Subcutaneous abdominal adipose tissue (tissue), 5 donors: Measurements from ENCODE around the gene PFKP.

Source experiments
- H3K27ac ChIP-seq: one replicate; pipeline ENCODE4 v1.7.0; 2013; ENCODE audit warnings: low read depth, mild to moderate bottlenecking, inconsistent platforms, low read length, moderate library complexity
- H3K27me3 ChIP-seq, 5 donors: one replicate each; pipeline ENCODE4 v1.7.0; 2013; ENCODE audit warnings: low read length in 5 of 5, inconsistent platforms in 1 of 5; ENCODE audit not compliant: control insufficient read depth in 5 of 5, insufficient read depth in 4 of 5
- H3K36me3 ChIP-seq, 5 donors: one replicate each; pipeline ENCODE4 v1.7.0; 2013; ENCODE audit warnings: low read length in 5 of 5; ENCODE audit not compliant: control insufficient read depth in 5 of 5, insufficient read depth in 5 of 5
- H3K4me1 ChIP-seq, 5 donors: one replicate each; pipeline ENCODE4 v1.7.0; 2013; ENCODE audit warnings: low read length in 5 of 5, mild to moderate bottlenecking in 3 of 5, moderate library complexity in 1 of 5; ENCODE audit not compliant: control insufficient read depth in 5 of 5, insufficient read depth in 5 of 5
- H3K4me3 ChIP-seq, 5 donors: one replicate each; pipeline ENCODE4 v1.7.0; 2013; ENCODE audit warnings: low read length in 5 of 5, low read depth in 1 of 5
- H3K9ac ChIP-seq, 5 donors: one replicate each; pipeline ENCODE4 v1.7.0; 2013; ENCODE audit warnings: low read length in 5 of 5, mild to moderate bottlenecking in 4 of 5, moderate library complexity in 3 of 5
- H3K9me3 ChIP-seq, 5 donors: one replicate each; pipeline ENCODE4 v1.7.0; 2013; ENCODE audit warnings: low read length in 5 of 5; ENCODE audit not compliant: control insufficient read depth in 5 of 5
- donor health status: healthy.
- donor health status: healthy.
- donor health status: healthy.
- donor health status: healthy.
- donor health status: healthy.

Gene PFKP

DNA sequence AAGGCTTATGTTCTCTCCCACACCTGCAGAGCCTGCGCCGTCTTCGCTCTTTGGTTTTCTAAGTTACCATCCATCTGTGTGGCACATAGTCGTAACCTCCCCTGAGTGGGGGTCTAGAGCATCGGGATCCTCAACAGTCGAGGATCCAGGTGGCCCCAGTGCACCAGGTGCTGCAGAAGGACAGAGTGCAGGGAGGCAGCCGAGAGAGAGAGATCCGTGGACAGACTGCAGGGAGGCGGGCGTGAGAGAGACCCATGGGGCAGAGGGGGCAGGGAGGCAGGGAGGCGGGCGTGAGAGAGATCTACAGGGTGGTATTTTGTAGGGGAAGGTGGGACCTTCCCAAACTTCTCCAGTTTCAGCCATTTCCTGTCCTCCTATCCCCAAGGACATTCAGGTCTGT, 42.3 kb downstream of the PFKP start:
- H3K4me3 ChIP-seq, result no peak overlapping the region
- no peaks in the 10 kb centered on the region for H3K9me3 ChIP-seq
- peaks cover 0 to 65% (median 43%) of the 10 kb centered on the region in 5 donors for H3K36me3 ChIP-seq
- peaks cover 6 to 30% (median 14%) of the 10 kb centered on the region in 5 donors for H3K4me1 ChIP-seq
- peaks cover 0 to 3% (median 0%) of the 10 kb centered on the region in 5 donors for H3K27me3 ChIP-seq
- no peak overlapping the region for H3K27ac ChIP-seq
- no peak overlapping the region for H3K9ac ChIP-seq

DNA sequence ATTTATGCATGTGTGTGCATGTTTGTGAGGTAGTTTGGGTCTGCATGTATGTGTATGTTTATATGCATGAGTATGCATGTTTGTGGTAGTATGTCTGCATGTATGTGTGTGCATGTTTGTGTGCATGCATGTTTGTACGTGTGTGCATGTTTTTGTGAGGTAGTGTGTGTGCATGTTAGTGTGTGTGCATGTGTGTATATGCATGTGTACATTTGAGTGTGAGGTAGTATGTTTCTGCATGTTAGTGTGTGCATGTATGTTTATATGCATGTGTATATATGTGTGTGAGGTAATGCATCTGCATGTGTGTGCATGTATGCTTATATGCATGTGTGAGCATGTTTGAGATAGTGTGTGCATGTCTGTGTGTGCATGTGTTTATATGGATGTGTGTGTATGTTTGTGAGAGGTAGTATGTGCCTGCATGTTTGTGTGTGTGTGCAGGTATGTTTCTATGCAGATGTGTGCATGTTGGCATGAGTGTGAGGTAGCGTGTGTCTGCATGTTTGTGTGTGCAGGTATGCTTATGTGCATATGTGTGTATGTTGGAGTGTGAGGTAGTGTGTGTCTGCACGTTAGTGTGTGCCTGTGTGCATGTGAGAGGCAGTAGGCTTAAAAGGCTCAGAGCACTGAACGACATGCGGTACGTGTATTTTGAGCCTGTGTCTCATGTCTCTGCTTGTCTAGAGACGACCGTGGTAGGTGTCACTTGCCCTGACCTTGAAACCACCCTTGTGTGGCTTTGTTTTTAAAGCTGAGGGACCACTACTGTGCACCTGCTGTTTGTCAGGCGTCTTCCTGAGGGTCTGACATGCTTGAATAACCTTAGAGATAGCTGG, 43.7 kb downstream of the PFKP start:
- H3K9ac ChIP-seq, result no peak overlapping the region
- no peak overlapping the region for H3K4me3 ChIP-seq
- peaks cover 0 to 3% (median 0%) of the 10 kb centered on the region in 5 donors for H3K27me3 ChIP-seq
- H3K9me3 ChIP-seq, result no peaks in the 10 kb centered on the region
- peaks cover 0 to 63% (median 40%) of the 10 kb centered on the region in 5 donors for H3K36me3 ChIP-seq
- peaks cover 6 to 27% (median 14%) of the 10 kb centered on the region in 5 donors for H3K4me1 ChIP-seq
- no peak overlapping the region for H3K27ac ChIP-seq

DNA sequence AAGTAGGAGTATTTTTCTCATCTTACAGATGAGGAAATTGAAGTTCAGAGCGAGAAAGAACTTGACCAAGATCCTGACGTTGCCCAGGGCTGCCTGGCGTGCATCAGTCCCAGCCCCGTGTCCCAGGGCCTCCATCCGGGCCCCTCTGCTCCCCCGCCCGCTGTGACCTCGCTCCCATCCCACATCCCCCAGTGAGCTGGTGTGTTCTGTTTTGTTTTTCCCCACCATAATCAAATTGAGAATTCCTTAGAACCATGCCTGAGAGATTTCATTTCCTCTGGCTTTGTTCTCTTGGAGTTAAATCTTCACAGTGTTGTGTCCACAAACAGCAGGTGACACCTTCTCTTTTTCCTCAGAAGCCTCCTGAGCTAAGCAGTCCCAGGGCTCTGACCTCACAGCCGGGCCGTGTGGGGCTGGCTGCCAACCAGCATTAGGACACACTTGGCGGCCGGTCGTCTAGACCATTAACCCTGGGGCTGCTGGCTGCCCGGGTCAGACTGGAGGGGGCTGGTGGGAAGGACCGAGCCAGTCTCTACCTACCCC, 44.3 kb downstream of the PFKP start:
- H3K36me3 ChIP-seq, result peaks cover 0 to 70% (median 44%) of the 10 kb centered on the region in 5 donors
- no peak overlapping the region for H3K27ac ChIP-seq
- no peak overlapping the region for H3K4me3 ChIP-seq
- peaks cover 0 to 3% (median 0%) of the 10 kb centered on the region in 5 donors for H3K27me3 ChIP-seq
- H3K9me3 ChIP-seq, result no peaks in the 10 kb centered on the region
- H3K4me1 ChIP-seq, result peaks cover 6 to 27% (median 14%) of the 10 kb centered on the region in 5 donors
- no peak overlapping the region for H3K9ac ChIP-seq

DNA sequence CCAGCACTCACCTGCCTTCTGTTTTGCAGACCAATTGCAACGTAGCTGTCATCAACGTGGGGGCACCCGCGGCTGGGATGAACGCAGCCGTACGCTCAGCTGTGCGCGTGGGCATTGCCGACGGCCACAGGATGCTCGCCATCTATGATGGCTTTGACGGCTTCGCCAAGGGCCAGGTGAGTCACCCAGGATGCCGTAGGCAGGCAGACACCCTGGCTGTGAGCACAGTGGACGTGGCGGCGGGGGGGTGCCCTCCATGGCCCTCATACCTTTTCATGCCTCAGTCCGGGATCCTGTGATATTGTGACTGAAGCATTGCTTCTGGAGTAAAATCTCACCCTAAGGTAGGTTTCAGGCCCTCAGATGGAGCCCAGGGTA, 46.0 kb downstream of the PFKP start:
- no peaks in the 10 kb centered on the region for H3K9me3 ChIP-seq
- H3K9ac ChIP-seq, result no peak overlapping the region
- peaks cover 0 to 16% (median 9%) of the 10 kb centered on the region in 5 donors for H3K4me1 ChIP-seq
- peaks cover 0 to 4% (median 0%) of the 10 kb centered on the region in 5 donors for H3K27me3 ChIP-seq
- H3K27ac ChIP-seq, result no peak overlapping the region
- H3K36me3 ChIP-seq, result peaks cover 0 to 75% (median 45%) of the 10 kb centered on the region in 5 donors
- H3K4me3 ChIP-seq, result no peak overlapping the region

DNA sequence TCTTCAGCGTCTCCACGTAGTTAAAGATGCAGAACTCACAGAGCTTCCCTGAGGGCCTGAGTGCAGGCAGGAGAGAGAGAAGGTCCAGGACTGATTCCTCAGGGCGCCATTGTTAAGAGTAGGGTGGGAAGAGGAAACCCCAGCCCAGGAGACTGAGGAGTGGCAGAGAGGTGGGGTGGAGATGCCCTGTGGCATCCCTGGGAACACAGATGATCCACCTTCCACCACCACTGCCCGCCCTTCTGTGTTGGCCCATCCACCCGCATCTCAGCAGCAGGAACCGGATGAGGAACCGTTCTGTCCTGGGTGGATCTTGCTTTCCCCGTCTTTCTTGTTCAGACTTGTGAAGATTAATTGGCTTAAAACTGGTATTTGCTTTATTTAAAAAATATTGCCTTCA, 48.3 kb downstream of the PFKP start:
- H3K4me1 ChIP-seq, result peaks cover 0 to 16% (median 9%) of the 10 kb centered on the region in 5 donors
- peaks cover 0 to 67% (median 40%) of the 10 kb centered on the region in 5 donors for H3K36me3 ChIP-seq
- no peaks in the 10 kb centered on the region for H3K9me3 ChIP-seq
- H3K27ac ChIP-seq, result no peak overlapping the region
- H3K4me3 ChIP-seq, result no peak overlapping the region
- H3K9ac ChIP-seq, result no peak overlapping the region
- H3K27me3 ChIP-seq, result peaks cover 0 to 4% (median 0%) of the 10 kb centered on the region in 5 donors

DNA sequence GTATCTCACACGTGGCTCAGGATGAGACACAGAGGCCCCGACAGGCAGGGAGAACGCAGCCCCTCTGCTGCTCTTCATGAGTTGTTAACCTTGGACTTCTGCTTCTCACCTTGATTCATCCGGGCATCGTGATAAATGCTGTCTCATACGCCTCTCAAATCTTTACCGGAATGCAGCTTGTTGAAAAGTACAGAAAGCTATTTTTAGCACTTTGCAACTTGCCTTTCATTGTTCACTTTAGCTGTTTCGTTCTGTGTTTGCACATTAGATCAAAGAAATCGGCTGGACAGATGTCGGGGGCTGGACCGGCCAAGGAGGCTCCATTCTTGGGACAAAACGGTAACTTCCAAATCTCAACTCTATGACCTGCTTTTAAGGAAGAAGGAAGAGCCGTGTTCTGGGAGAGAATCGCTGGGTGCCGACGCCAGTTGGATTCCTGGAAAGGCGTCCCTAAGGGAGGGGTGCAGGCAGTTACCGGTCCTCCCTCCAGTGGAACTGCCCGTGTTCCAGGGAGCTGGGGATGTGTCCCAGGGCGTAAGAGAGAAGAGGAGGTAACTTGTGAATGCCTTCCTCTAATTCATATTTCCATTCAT, 49.3 kb downstream of the PFKP start:
- Histone ChIP-seq H3K27me3 (peaks cover 0 to 4% (median 0%) of the 10 kb centered on the region in 5 donors), H3K4me3 (no peak overlapping the region), H3K9ac (no peak overlapping the region), H3K4me1 (peaks cover 0 to 9% (median 6%) of the 10 kb centered on the region in 5 donors), H3K36me3 (peaks cover 0 to 58% (median 40%) of the 10 kb centered on the region in 5 donors), H3K27ac (no peak overlapping the region), H3K9me3 (no peaks in the 10 kb centered on the region)

DNA sequence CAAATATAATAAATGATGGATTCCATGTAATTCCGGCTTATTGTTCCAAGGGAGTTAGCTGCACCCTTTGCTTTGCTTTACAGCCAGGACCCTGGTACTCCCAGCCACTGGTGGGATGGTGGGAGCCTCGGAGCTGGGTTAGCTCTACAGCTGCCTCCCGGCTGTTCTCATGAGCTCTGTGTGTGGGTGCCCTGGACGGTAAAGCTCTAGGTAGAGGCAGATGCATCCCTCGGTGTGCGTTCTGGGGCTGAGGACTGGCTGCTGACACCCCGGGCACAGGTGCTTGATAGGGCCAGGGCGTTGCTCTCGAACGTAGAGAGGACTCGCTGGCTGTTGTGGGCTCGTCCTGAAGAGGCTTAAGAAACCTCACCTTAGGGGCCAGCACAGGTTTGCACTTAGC, 50.1 kb downstream of the PFKP start:
- Histone ChIP-seq H3K36me3 (peaks cover 0 to 55% (median 37%) of the 10 kb centered on the region in 5 donors), H3K4me1 (peaks cover 0 to under 1% (median 0%) of the 10 kb centered on the region in 5 donors)

DNA sequence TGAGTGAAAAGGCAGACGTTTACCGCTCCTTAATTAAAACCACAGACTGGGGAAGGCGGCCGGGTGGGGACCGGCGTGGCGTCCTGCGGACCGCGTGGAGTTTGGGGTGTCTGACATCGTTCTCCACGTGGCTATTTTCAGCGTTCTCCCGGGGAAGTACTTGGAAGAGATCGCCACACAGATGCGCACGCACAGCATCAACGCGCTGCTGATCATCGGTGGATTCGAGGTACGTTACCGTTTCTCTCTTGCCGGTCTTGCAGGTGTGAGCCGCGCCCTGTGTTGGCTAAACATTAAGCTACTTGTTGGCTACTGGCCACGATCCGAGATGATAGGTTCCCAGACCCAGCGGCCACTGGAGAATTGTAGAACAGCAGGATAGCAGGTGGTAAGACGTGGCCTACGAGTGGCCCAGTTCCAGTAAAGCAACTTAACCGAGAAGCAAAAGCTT, 51.3 kb downstream of the PFKP start:
- Histone ChIP-seq H3K9ac (no peak overlapping the region), H3K4me1 (no peaks in the 10 kb centered on the region), H3K9me3 (no peaks in the 10 kb centered on the region), H3K27me3 (peaks cover 0 to 4% (median 0%) of the 10 kb centered on the region in 5 donors), H3K36me3 (peaks cover 0 to 55% (median 31%) of the 10 kb centered on the region in 5 donors), H3K4me3 (no peak overlapping the region), H3K27ac (no peak overlapping the region)

More for the DNA sequence above, 50.1 kb downstream of the PFKP start:
- Histone ChIP-seq H3K27me3 (peaks cover 0 to 4% (median 0%) of the 10 kb centered on the region in 5 donors), H3K27ac (no peak overlapping the region), H3K9me3 (no peaks in the 10 kb centered on the region), H3K9ac (no peak overlapping the region), H3K4me3 (no peak overlapping the region)

DNA sequence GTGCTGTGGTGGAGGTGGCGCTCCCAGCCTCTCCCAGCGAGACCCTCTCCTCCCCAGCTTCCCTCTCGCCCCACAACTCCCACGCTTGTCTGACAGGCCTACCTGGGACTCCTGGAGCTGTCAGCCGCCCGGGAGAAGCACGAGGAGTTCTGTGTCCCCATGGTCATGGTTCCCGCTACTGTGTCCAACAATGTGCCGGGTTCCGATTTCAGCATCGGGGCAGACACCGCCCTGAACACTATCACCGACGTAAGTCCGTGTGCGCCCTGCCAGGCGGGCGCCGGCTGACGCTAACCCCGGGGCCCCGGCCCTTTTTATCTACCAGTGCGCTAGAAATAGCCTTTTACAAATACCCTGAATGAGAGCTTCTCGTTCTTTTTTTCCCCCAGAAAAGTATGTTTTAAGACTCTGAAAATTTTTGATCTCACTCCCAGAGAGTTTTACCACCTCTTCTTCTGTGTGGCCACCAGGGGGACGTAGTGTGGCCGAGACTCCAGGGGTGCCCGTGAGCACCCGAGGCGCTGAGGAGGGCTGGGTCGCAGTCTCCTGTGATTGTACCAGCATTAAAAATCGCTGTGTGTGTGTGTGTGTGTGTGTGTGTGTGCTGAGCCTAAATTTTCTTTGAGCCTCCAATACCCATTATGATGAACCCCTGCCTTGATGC, 52.6 kb downstream of the PFKP start:
- peaks cover 0 to 61% (median 32%) of the 10 kb centered on the region in 5 donors for H3K36me3 ChIP-seq
- no peak overlapping the region for H3K9ac ChIP-seq
- H3K9me3 ChIP-seq, result no peaks in the 10 kb centered on the region
- no peak overlapping the region for H3K27ac ChIP-seq
- H3K4me3 ChIP-seq, result no peak overlapping the region
- no peaks in the 10 kb centered on the region for H3K4me1 ChIP-seq
- peaks cover 0 to 4% (median 0%) of the 10 kb centered on the region in 5 donors for H3K27me3 ChIP-seq
